ENCODE data around the gene RIMS3. TPM values are rescaled to one million over a fixed set of nuclear protein-coding genes. Genes with fewer than 3 reads are reported as not detected.

The RIMS3 gene
- total RNA-seq, 1 donor, result 0.86 TPM

- no peak for TF ChIP-seq CTCF (IDR thresholded peaks at IDR 0.05; ENCODE audit: insufficient read depth, low read depth, low read length)
- no peak overlapping the region for H3K4me3 ChIP-seq (ENCODE audit: low read depth, low read length)
- no peak for DNase-seq (ENCODE audit: low read depth)
Observed at GRCh38 chr1:40625476-40626382, 39.8 kb downstream of the RIMS3 start.

GRCh38 chr1:40625076-40625475 is 40.4 kb downstream of the RIMS3 start:
- no peak for DNase-seq (ENCODE audit: low read depth)
- TF ChIP-seq CTCF (IDR thresholded peaks at IDR 0.05; ENCODE audit: insufficient read depth, low read depth, low read length), result peak; percentile 26
- no peak overlapping the region for H3K4me3 ChIP-seq (ENCODE audit: low read depth, low read length)

- no peak for DNase-seq (ENCODE audit: low read depth)
- no peak for TF ChIP-seq CTCF (IDR thresholded peaks at IDR 0.05; ENCODE audit: insufficient read depth, low read depth, low read length)
- no peak overlapping the region for H3K4me3 ChIP-seq (ENCODE audit: low read depth, low read length)
Observed at GRCh38 chr1:40622936-40623629, 42.4 kb downstream of the RIMS3 start.

GRCh38 chr1:40621821-40622450 is 43.5 kb downstream of the RIMS3 start:
- H3K4me3 ChIP-seq (ENCODE audit: low read depth, low read length), result no peak overlapping the region
- DNase-seq (ENCODE audit: low read depth), result no peak
- TF ChIP-seq CTCF (IDR thresholded peaks at IDR 0.05; ENCODE audit: insufficient read depth, low read depth, low read length), result no peak

GRCh38 chr1:40620586-40621210 is 44.8 kb downstream of the RIMS3 start:
- TF ChIP-seq CTCF (IDR thresholded peaks at IDR 0.05; ENCODE audit: insufficient read depth, low read depth, low read length), result no peak
- no peak for DNase-seq (ENCODE audit: low read depth)
- H3K4me3 ChIP-seq (ENCODE audit: low read depth, low read length), result no peak overlapping the region

GRCh38 chr1:40620150-40620549 is 45.3 kb downstream of the RIMS3 start:
- no peak for TF ChIP-seq CTCF (IDR thresholded peaks at IDR 0.05; ENCODE audit: insufficient read depth, low read depth, low read length)
- H3K4me3 ChIP-seq (ENCODE audit: low read depth, low read length), result no peak overlapping the region
- no peak for DNase-seq (ENCODE audit: low read depth)
